ENCODE data around the gene CFD.

Gene CFD

GRCh38 chr19:881385-882071 lies 22.1 kb downstream of the CFD start:
- H3K4me3 ChIP-seq (ENCODE audit: low read length), result no peak overlapping the region
- no peaks in the 10 kb centered on the region for H3K9me3 ChIP-seq (ENCODE audit: control insufficient read depth, low read length)
- H3K27me3 ChIP-seq (ENCODE audit: control insufficient read depth, insufficient read depth, low read length), result no peaks in the 10 kb centered on the region
- H3K36me3 ChIP-seq (ENCODE audit: control insufficient read depth, insufficient read depth, low read length), result peaks cover 26% of the 10 kb centered on the region
- no peak overlapping the region for H3K9ac ChIP-seq (ENCODE audit: low read length)
- no peaks in the 10 kb centered on the region for H3K4me1 ChIP-seq (ENCODE audit: control insufficient read depth, insufficient read depth, low read length)

DNA sequence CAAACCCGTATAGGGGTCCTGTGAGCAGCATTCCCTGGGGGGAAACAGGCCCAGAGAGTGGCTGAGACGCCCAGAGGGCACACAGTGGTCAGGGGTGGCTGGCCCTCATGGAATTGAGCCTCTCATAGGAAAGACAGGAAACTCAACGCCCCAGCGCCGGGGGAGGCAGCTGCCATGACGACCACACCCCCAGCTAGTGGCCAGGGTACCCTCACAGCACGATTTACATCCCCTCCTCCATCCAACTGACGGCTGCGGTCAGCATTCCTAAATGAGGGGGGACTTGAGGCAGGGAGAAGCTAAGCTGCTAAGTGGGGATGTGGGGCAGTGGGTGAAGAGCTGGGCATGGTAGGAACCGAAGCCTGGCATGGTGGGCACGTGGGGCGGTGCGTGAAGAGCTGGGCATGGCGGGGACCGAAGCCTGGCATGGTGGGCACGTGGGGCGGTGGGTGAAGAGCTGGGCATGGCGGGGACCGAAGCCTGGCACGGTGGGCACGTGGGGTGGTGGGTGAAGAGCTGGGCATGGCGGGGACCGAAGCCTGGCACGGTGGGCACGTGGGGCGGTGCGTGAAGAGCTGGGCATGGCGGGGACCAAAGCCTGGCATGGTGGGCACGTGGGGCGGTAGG lies 23.5 kb downstream of the CFD start:
- Histone ChIP-seq H3K9me3 (ENCODE audit: control insufficient read depth, low read length) (no peaks in the 10 kb centered on the region), H3K27me3 (ENCODE audit: control insufficient read depth, insufficient read depth, low read length) (no peaks in the 10 kb centered on the region), H3K9ac (ENCODE audit: low read length) (no peak overlapping the region), H3K4me3 (ENCODE audit: low read length) (no peak overlapping the region), H3K4me1 (ENCODE audit: control insufficient read depth, insufficient read depth, low read length) (no peaks in the 10 kb centered on the region), H3K36me3 (ENCODE audit: control insufficient read depth, insufficient read depth, low read length) (peaks cover 26% of the 10 kb centered on the region)

GRCh38 chr19:883661-884211 lies 24.3 kb downstream of the CFD start:
- Histone ChIP-seq H3K27me3 (ENCODE audit: control insufficient read depth, insufficient read depth, low read length) (no peaks in the 10 kb centered on the region), H3K9ac (ENCODE audit: low read length) (no peak overlapping the region), H3K9me3 (ENCODE audit: control insufficient read depth, low read length) (no peaks in the 10 kb centered on the region), H3K4me3 (ENCODE audit: low read length) (no peak overlapping the region), H3K4me1 (ENCODE audit: control insufficient read depth, insufficient read depth, low read length) (no peaks in the 10 kb centered on the region), H3K36me3 (ENCODE audit: control insufficient read depth, insufficient read depth, low read length) (peaks cover 26% of the 10 kb centered on the region)

DNA sequence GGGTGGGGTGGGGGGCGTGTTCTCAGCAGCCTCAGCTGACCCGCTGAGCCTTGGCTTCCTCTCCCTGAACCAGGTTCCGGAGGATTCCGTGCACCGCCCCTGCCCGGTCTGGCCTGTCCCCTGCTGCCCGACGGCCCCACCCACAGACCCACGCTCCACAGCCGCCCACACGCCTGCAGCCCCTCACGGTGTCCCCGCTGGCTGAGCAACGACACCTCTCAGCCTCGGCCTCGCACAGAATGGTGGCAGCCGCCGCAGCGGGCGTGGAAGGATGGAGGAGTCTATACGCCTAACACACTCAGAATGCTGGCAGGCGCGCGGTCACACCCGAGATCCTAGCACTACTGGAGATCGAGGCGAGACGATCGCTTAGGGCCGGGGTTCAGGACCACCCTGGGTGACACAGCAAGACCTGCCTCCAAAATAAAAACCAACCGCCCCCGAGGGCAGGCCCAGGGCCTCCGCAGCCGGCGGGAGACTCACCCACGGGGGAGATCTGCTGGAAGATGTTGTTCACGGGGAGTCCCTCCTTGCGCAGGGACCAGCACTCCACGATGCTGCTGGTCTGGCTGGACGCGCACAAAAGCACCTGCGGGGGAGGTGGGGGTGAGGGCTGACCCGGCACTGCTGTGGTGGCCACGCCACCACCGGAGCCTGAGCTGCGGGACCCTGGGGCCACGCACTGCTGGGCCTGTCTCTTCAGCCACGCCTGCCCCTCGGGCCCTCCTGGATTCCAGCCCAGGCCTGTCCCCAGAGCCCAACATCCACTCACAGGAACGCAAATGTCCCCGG lies 25.2 kb downstream of the CFD start:
- H3K4me3 ChIP-seq (ENCODE audit: low read length), result no peak overlapping the region

GRCh38 chr19:885536-886224 lies 26.2 kb downstream of the CFD start:
- Histone ChIP-seq H3K36me3 (ENCODE audit: control insufficient read depth, insufficient read depth, low read length) (peaks cover 26% of the 10 kb centered on the region), H3K4me1 (ENCODE audit: control insufficient read depth, insufficient read depth, low read length) (no peaks in the 10 kb centered on the region), H3K9ac (ENCODE audit: low read length) (no peak overlapping the region), H3K9me3 (ENCODE audit: control insufficient read depth, low read length) (no peaks in the 10 kb centered on the region), H3K4me3 (ENCODE audit: low read length) (no peak overlapping the region), H3K27me3 (ENCODE audit: control insufficient read depth, insufficient read depth, low read length) (no peaks in the 10 kb centered on the region)

More for the DNA sequence above, 25.2 kb downstream of the CFD start:
- H3K36me3 ChIP-seq (ENCODE audit: control insufficient read depth, insufficient read depth, low read length), result peaks cover 26% of the 10 kb centered on the region
- no peaks in the 10 kb centered on the region for H3K9me3 ChIP-seq (ENCODE audit: control insufficient read depth, low read length)
- no peaks in the 10 kb centered on the region for H3K27me3 ChIP-seq (ENCODE audit: control insufficient read depth, insufficient read depth, low read length)
- no peak overlapping the region for H3K9ac ChIP-seq (ENCODE audit: low read length)
- H3K4me1 ChIP-seq (ENCODE audit: control insufficient read depth, insufficient read depth, low read length), result no peaks in the 10 kb centered on the region

- peaks cover 15% of the 10 kb centered on the region for H3K36me3 ChIP-seq (ENCODE audit: control insufficient read depth, insufficient read depth, low read length)
- peaks cover 5% of the 10 kb centered on the region for H3K4me1 ChIP-seq (ENCODE audit: control insufficient read depth, insufficient read depth, low read length)
Observed at GRCh38 chr19:887072-887471, 27.6 kb downstream of the CFD start.

DNA sequence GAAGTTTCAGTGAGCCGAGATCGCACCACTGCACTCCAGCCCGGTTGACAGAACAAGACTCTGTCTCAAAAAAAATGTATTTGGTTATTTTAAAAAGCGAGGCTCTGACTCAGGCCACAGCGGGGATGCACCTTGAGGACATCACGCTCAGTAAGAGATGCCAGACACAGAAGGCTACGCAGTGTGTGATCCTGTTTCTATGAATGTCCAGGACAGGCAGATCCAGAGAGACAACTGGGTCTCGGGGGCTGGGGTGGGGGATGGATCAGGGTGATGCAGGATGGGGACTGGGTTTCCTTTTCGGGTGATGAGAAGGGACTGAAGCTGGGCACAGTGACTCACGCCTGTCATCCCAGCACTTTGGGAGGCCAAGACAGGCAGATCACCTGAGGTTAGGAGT lies 28.1 kb downstream of the CFD start:
- H3K4me1 ChIP-seq (ENCODE audit: control insufficient read depth, insufficient read depth, low read length), result peaks cover 5% of the 10 kb centered on the region
- H3K36me3 ChIP-seq (ENCODE audit: control insufficient read depth, insufficient read depth, low read length), result peaks cover 10% of the 10 kb centered on the region

More at GRCh38 chr19:887072-887471, 27.6 kb downstream of the CFD start:
- Histone ChIP-seq H3K9me3 (ENCODE audit: control insufficient read depth, low read length) (no peaks in the 10 kb centered on the region), H3K4me3 (ENCODE audit: low read length) (no peak overlapping the region), H3K27me3 (ENCODE audit: control insufficient read depth, insufficient read depth, low read length) (no peaks in the 10 kb centered on the region), H3K9ac (ENCODE audit: low read length) (no peak overlapping the region)

GRCh38 chr19:888581-889385 lies 29.3 kb downstream of the CFD start:
- Histone ChIP-seq H3K27me3 (ENCODE audit: control insufficient read depth, insufficient read depth, low read length) (no peaks in the 10 kb centered on the region), H3K4me3 (ENCODE audit: low read length) (no peak overlapping the region), H3K4me1 (ENCODE audit: control insufficient read depth, insufficient read depth, low read length) (peaks cover 5% of the 10 kb centered on the region), H3K9ac (ENCODE audit: low read length) (no peak overlapping the region), H3K9me3 (ENCODE audit: control insufficient read depth, low read length) (no peaks in the 10 kb centered on the region), H3K36me3 (ENCODE audit: control insufficient read depth, insufficient read depth, low read length) (peaks cover 9% of the 10 kb centered on the region)

More for the DNA sequence above, 28.1 kb downstream of the CFD start:
- Histone ChIP-seq H3K9me3 (ENCODE audit: control insufficient read depth, low read length) (no peaks in the 10 kb centered on the region), H3K4me3 (ENCODE audit: low read length) (no peak overlapping the region), H3K9ac (ENCODE audit: low read length) (no peak overlapping the region), H3K27me3 (ENCODE audit: control insufficient read depth, insufficient read depth, low read length) (no peaks in the 10 kb centered on the region)

GRCh38 chr19:889662-890295 lies 30.3 kb downstream of the CFD start:
- Histone ChIP-seq H3K36me3 (ENCODE audit: control insufficient read depth, insufficient read depth, low read length) (peaks cover 5% of the 10 kb centered on the region), H3K27me3 (ENCODE audit: control insufficient read depth, insufficient read depth, low read length) (no peaks in the 10 kb centered on the region), H3K4me3 (ENCODE audit: low read length) (no peak overlapping the region), H3K9ac (ENCODE audit: low read length) (no peak overlapping the region), H3K9me3 (ENCODE audit: control insufficient read depth, low read length) (no peaks in the 10 kb centered on the region), H3K4me1 (ENCODE audit: control insufficient read depth, insufficient read depth, low read length) (peaks cover 5% of the 10 kb centered on the region)

- Histone ChIP-seq H3K27me3 (ENCODE audit: control insufficient read depth, insufficient read depth, low read length) (no peaks in the 10 kb centered on the region), H3K9me3 (ENCODE audit: control insufficient read depth, low read length) (no peaks in the 10 kb centered on the region), H3K4me1 (ENCODE audit: control insufficient read depth, insufficient read depth, low read length) (peaks cover 5% of the 10 kb centered on the region), H3K4me3 (ENCODE audit: low read length) (no peak overlapping the region), H3K9ac (ENCODE audit: low read length) (no peak overlapping the region), H3K36me3 (ENCODE audit: control insufficient read depth, insufficient read depth, low read length) (no peaks in the 10 kb centered on the region)
Observed at GRCh38 chr19:890831-891230, 31.4 kb downstream of the CFD start.

All from mucosa of stomach (tissue), 1 donor.